ENCODE results near the gene NSL1.

GRCh38 chr1:212684521-212685090 lies 107.0 kb downstream of the NSL1 start:
- no peak for TF ChIP-seq CTCF (conservative IDR thresholded peaks at IDR 0.05 in 1 of 2, IDR thresholded peaks at IDR 0.05 in 1 of 2; ENCODE audit: low read depth in 1 of 2, low read length in 2 of 2)
- no peak for TF ChIP-seq EZH2 (IDR thresholded peaks at IDR 0.05; ENCODE audit: low read length, missing control alignments)

Data from fibroblast of lung (primary cell).